OCI-M2 (cell line): ENCODE data around the gene FRMD1.
"Not testable (repeated sequence)": the region's sequence is repeated elsewhere in the genome, so short reads cannot be mapped to it uniquely, and the experiment has no call there.

ENCODE experiments used
- DNase-seq: peaks from one replicate; lab custom pipeline; 2025; ENCODE audit not compliant: unreplicated experiment; lab: John Stamatoyannopoulos, UW

Gene FRMD1

GRCh38 chr6:168080393-168081077, 1.5 kb upstream of the FRMD1 start:
- no peak for DNase-seq

- DNase-seq = no peak
Observed at GRCh38 chr6:168078175-168078942, 653 bp downstream of the FRMD1 start.

- DNase-seq = not testable (repeated sequence)
Observed at GRCh38 chr6:168077401-168077800, 1.6 kb downstream of the FRMD1 start.

- DNase-seq = no peak
Observed at GRCh38 chr6:168075787-168076202, 3.2 kb downstream of the FRMD1 start.

GRCh38 chr6:168075216-168075615, 3.8 kb downstream of the FRMD1 start:
- DNase-seq = no peak

GRCh38 chr6:168073937-168074730, 4.9 kb downstream of the FRMD1 start:
- no peak for DNase-seq

GRCh38 chr6:168072730-168073129, 6.3 kb downstream of the FRMD1 start:
- DNase-seq = no peak

GRCh38 chr6:168072261-168072660, 6.8 kb downstream of the FRMD1 start:
- no peak for DNase-seq

GRCh38 chr6:168071620-168072019, 7.4 kb downstream of the FRMD1 start:
- no peak for DNase-seq

GRCh38 chr6:168070804-168071203, 8.2 kb downstream of the FRMD1 start:
- no peak for DNase-seq

- no peak for DNase-seq
Observed at GRCh38 chr6:168067081-168067759, 11.8 kb downstream of the FRMD1 start.

GRCh38 chr6:168064226-168064807, 14.7 kb downstream of the FRMD1 start:
- no peak for DNase-seq

- DNase-seq = no peak
Observed at GRCh38 chr6:168063431-168063830, 15.6 kb downstream of the FRMD1 start.

GRCh38 chr6:168062346-168063289, 16.4 kb downstream of the FRMD1 start:
- no peak for DNase-seq

GRCh38 chr6:168061269-168062210, 17.5 kb downstream of the FRMD1 start:
- no peak for DNase-seq

GRCh38 chr6:168060521-168060931, 18.5 kb downstream of the FRMD1 start:
- DNase-seq = no peak

GRCh38 chr6:168058691-168059551, 20.1 kb downstream of the FRMD1 start:
- DNase-seq = no peak

- no peak for DNase-seq
Observed at GRCh38 chr6:168057836-168058235, 21.2 kb downstream of the FRMD1 start.
